ENCODE data around the gene PIGN. TPM values are rescaled to one million over a fixed set of nuclear protein-coding genes. Genes with fewer than 3 reads are reported as not detected.

Gene PIGN
- total RNA-seq, 1 donor from 2014 or later, result 22.6 TPM

GRCh38 chr18:62211325-62211828 lies 24.5 kb upstream of the PIGN start:
- no peak for DNase-seq (ENCODE audit: low read depth)
- no peak for TF ChIP-seq CTCF (IDR thresholded peaks at IDR 0.05; ENCODE audit: insufficient read depth, low read length, poor library complexity, severe bottlenecking)

GRCh38 chr18:62210138-62210537 lies 23.3 kb upstream of the PIGN start:
- Histone ChIP-seq H3K27me3 (ENCODE audit: control insufficient read depth, insufficient read depth, low read length) (no peaks in the 10 kb centered on the region), H3K36me3 (ENCODE audit: control insufficient read depth, insufficient read depth, low read length) (no peaks in the 10 kb centered on the region), H3K4me3 (ENCODE audit: low read depth, low read length) (no peak overlapping the region)
- DNase-seq (ENCODE audit: low read depth), result no peak
- TF ChIP-seq CTCF (IDR thresholded peaks at IDR 0.05; ENCODE audit: insufficient read depth, low read length, poor library complexity, severe bottlenecking), result no peak

More at GRCh38 chr18:62211325-62211828, 24.5 kb upstream of the PIGN start:
- no peaks in the 10 kb centered on the region for H3K36me3 ChIP-seq (ENCODE audit: control insufficient read depth, insufficient read depth, low read length)
- no peak overlapping the region for H3K4me3 ChIP-seq (ENCODE audit: low read depth, low read length)
- no peaks in the 10 kb centered on the region for H3K27me3 ChIP-seq (ENCODE audit: control insufficient read depth, insufficient read depth, low read length)

GRCh38 chr18:62209046-62209445 lies 22.2 kb upstream of the PIGN start:
- TF ChIP-seq CTCF (IDR thresholded peaks at IDR 0.05; ENCODE audit: insufficient read depth, low read length, poor library complexity, severe bottlenecking), result no peak
- no peaks in the 10 kb centered on the region for H3K27me3 ChIP-seq (ENCODE audit: control insufficient read depth, insufficient read depth, low read length)
- no peaks in the 10 kb centered on the region for H3K36me3 ChIP-seq (ENCODE audit: control insufficient read depth, insufficient read depth, low read length)
- no peak overlapping the region for H3K4me3 ChIP-seq (ENCODE audit: low read depth, low read length)
- no peak for DNase-seq (ENCODE audit: low read depth)

GRCh38 chr18:62206593-62206992 lies 19.7 kb upstream of the PIGN start:
- H3K27me3 ChIP-seq (ENCODE audit: control insufficient read depth, insufficient read depth, low read length), result no peaks in the 10 kb centered on the region
- H3K36me3 ChIP-seq (ENCODE audit: control insufficient read depth, insufficient read depth, low read length), result no peaks in the 10 kb centered on the region
- TF ChIP-seq CTCF (IDR thresholded peaks at IDR 0.05; ENCODE audit: insufficient read depth, low read length, poor library complexity, severe bottlenecking), result no peak
- no peak for DNase-seq (ENCODE audit: low read depth)
- H3K4me3 ChIP-seq (ENCODE audit: low read depth, low read length), result no peak overlapping the region

- H3K27me3 ChIP-seq (ENCODE audit: control insufficient read depth, insufficient read depth, low read length), result no peaks in the 10 kb centered on the region
- H3K36me3 ChIP-seq (ENCODE audit: control insufficient read depth, insufficient read depth, low read length), result no peaks in the 10 kb centered on the region
- no peak for TF ChIP-seq CTCF (IDR thresholded peaks at IDR 0.05; ENCODE audit: insufficient read depth, low read length, poor library complexity, severe bottlenecking)
- no peak for DNase-seq (ENCODE audit: low read depth)
- no peak overlapping the region for H3K4me3 ChIP-seq (ENCODE audit: low read depth, low read length)
These were observed 19.0 kb upstream of the PIGN start for GRCh38 chr18:62205824-62206223.

- no peak for TF ChIP-seq CTCF (IDR thresholded peaks at IDR 0.05; ENCODE audit: insufficient read depth, low read length, poor library complexity, severe bottlenecking)
- H3K27me3 ChIP-seq (ENCODE audit: control insufficient read depth, insufficient read depth, low read length), result no peaks in the 10 kb centered on the region
- no peak for DNase-seq (ENCODE audit: low read depth)
- no peak overlapping the region for H3K4me3 ChIP-seq (ENCODE audit: low read depth, low read length)
- no peaks in the 10 kb centered on the region for H3K36me3 ChIP-seq (ENCODE audit: control insufficient read depth, insufficient read depth, low read length)
These were observed 15.0 kb upstream of the PIGN start for GRCh38 chr18:62201870-62202269.
